HG03520 (cell line): ENCODE data around the gene TSPAN18.

ENCODE experiments used
- ATAC-seq: cut with Tn5 transposase; IDR thresholded peaks from one replicate; pipeline ENCODE4 v1.9.1; 2021; ENCODE audit warnings: mild to moderate bottlenecking, moderate library complexity; ENCODE audit not compliant: unreplicated experiment

Gene TSPAN18

GRCh38 chr11:44950625-44951476 lies 224.1 kb downstream of the TSPAN18 start, which contains the start of gene TP53I11:
Gene TP53I11 (minus strand): TSS chr11:44950883. CDS start chr11:44938335, 12,548 bp downstream.
- ATAC-seq = no peak

GRCh38 chr11:44952082-44952481 lies 225.3 kb downstream of the TSPAN18 start:
- ATAC-seq = no peak

GRCh38 chr11:44952500-44953260 lies 225.9 kb downstream of the TSPAN18 start:
- no peak for ATAC-seq

GRCh38 chr11:44954051-44954906 lies 227.5 kb downstream of the TSPAN18 start:
- ATAC-seq = no peak

- ATAC-seq = no peak
Observed at GRCh38 chr11:44955015-44955738, 228.4 kb downstream of the TSPAN18 start.

- ATAC-seq = no peak
Observed at GRCh38 chr11:44957040-44957515, 230.3 kb downstream of the TSPAN18 start.

- no peak for ATAC-seq
Observed at GRCh38 chr11:44957776-44958564, 231.2 kb downstream of the TSPAN18 start.

- ATAC-seq = no peak
Observed at GRCh38 chr11:44959064-44959463, 232.3 kb downstream of the TSPAN18 start.

- no peak for ATAC-seq
Observed at GRCh38 chr11:44960200-44960845, 233.6 kb downstream of the TSPAN18 start.

- ATAC-seq = no peak
Observed at GRCh38 chr11:44962464-44962863, 235.7 kb downstream of the TSPAN18 start.

GRCh38 chr11:44963136-44963535 lies 236.4 kb downstream of the TSPAN18 start:
- ATAC-seq = no peak

- ATAC-seq = no peak
Observed at GRCh38 chr11:44963948-44964347, 237.2 kb downstream of the TSPAN18 start.

GRCh38 chr11:44964526-44965209 lies 237.9 kb downstream of the TSPAN18 start:
- no peak for ATAC-seq

- no peak for ATAC-seq
Observed at GRCh38 chr11:44966694-44967093, 239.9 kb downstream of the TSPAN18 start.

GRCh38 chr11:44967930-44968496 lies 241.3 kb downstream of the TSPAN18 start:
- ATAC-seq = no peak

GRCh38 chr11:44968510-44968909 lies 241.7 kb downstream of the TSPAN18 start:
- ATAC-seq = no peak

- no peak for ATAC-seq
Observed at GRCh38 chr11:44969651-44970252, 243.0 kb downstream of the TSPAN18 start.

GRCh38 chr11:44970293-44970692 lies 243.5 kb downstream of the TSPAN18 start:
- ATAC-seq = no peak
